Progenitor cell of endocrine pancreas (in vitro differentiated cells): ENCODE measurements around the gene HEATR5A. TPM values are rescaled to one million over a fixed set of nuclear protein-coding genes. Genes with fewer than 3 reads are reported as not detected.
"Not testable (repeated sequence)": the region's sequence is repeated elsewhere in the genome, so short reads cannot be mapped to it uniquely, and the experiment has no call there.

Experiments
- DNase-seq: peaks from one replicate; pipeline ENCODE4 v3.0.0; 2021; ENCODE audit warnings: low spot score; ENCODE audit not compliant: unreplicated experiment
- H3K27ac Mint-ChIP-seq: 2 replicates; pipeline ENCODE4 v1.8.0; 2021; ENCODE audit warnings: mild to moderate bottlenecking, moderate library complexity, mixed read lengths
- H3K27me3 Mint-ChIP-seq: 2 replicates; pipeline ENCODE4 v1.8.0; 2021; ENCODE audit warnings: mixed read lengths
- H3K36me3 Mint-ChIP-seq: 2 replicates; pipeline ENCODE4 v1.8.0; 2022; ENCODE audit warnings: mixed read lengths; ENCODE audit not compliant: insufficient read depth
- H3K4me1 Mint-ChIP-seq: 2 replicates; pipeline ENCODE4 v1.8.0; 2021; ENCODE audit warnings: low read depth, mixed read lengths
- H3K4me3 Mint-ChIP-seq: 2 replicates; pipeline ENCODE4 v1.8.0; 2021; ENCODE audit warnings: low read depth, mild to moderate bottlenecking, moderate library complexity, mixed read lengths
- H3K9me3 Mint-ChIP-seq: 2 replicates; pipeline ENCODE4 v1.8.0; 2021; ENCODE audit warnings: low read depth, mixed read lengths
- CTCF ChIP-seq: fragments of 200-600 bp; sonication (generic); IDR thresholded peaks from one replicate; pipeline ENCODE4 v1.5.0; 2021; ENCODE audit warnings: antibody characterized with exemption, mild to moderate bottlenecking; ENCODE audit not compliant: unreplicated experiment
- total RNA-seq: library from RNA; stranded (reverse); gene quantifications from 2 replicates; pipeline ENCODE4 v1.2.1, GENCODE V29; 2021

Gene HEATR5A
- total RNA-seq, 1 donor from 2014 or later, result 28.3 TPM

- no peak for DNase-seq
- Mint-ChIP-seq H3K4me1 (peaks cover 4% of the 10 kb centered on the region), H3K9me3 (no peaks in the 10 kb centered on the region), H3K27me3 (no peaks in the 10 kb centered on the region), H3K4me3 (no peak overlapping the region), H3K36me3 (peaks cover 9% of the 10 kb centered on the region), H3K27ac (no peak overlapping the region)
- TF ChIP-seq CTCF, result no peak
Observed at GRCh38 chr14:31377433-31377832, 42.9 kb downstream of the HEATR5A start.

- Mint-ChIP-seq H3K27me3 (no peaks in the 10 kb centered on the region), H3K9me3 (no peaks in the 10 kb centered on the region), H3K4me3 (no peak overlapping the region), H3K36me3 (peaks cover 7% of the 10 kb centered on the region), H3K27ac (no peak overlapping the region), H3K4me1 (no peaks in the 10 kb centered on the region)
- TF ChIP-seq CTCF, result no peak
- DNase-seq, result no peak
Observed at GRCh38 chr14:31371646-31372045, 48.7 kb downstream of the HEATR5A start.

- H3K36me3 Mint-ChIP-seq, result peaks cover 2% of the 10 kb centered on the region
- H3K27me3 Mint-ChIP-seq, result no peaks in the 10 kb centered on the region
- no peaks in the 10 kb centered on the region for H3K4me1 Mint-ChIP-seq
- H3K27ac Mint-ChIP-seq, result no peak overlapping the region
- H3K9me3 Mint-ChIP-seq, result no peaks in the 10 kb centered on the region
- H3K4me3 Mint-ChIP-seq, result no peak overlapping the region
- no peak for TF ChIP-seq CTCF
- DNase-seq, result no peak
Observed at GRCh38 chr14:31363331-31364073, 56.8 kb downstream of the HEATR5A start.

GRCh38 chr14:31362746-31363145, 57.6 kb downstream of the HEATR5A start:
- peaks cover 2% of the 10 kb centered on the region for H3K36me3 Mint-ChIP-seq
- TF ChIP-seq CTCF, result no peak
- no peak overlapping the region for H3K4me3 Mint-ChIP-seq
- no peaks in the 10 kb centered on the region for H3K27me3 Mint-ChIP-seq
- DNase-seq, result no peak
- no peak overlapping the region for H3K27ac Mint-ChIP-seq
- no peaks in the 10 kb centered on the region for H3K4me1 Mint-ChIP-seq
- no peaks in the 10 kb centered on the region for H3K9me3 Mint-ChIP-seq

GRCh38 chr14:31361761-31362160, 58.6 kb downstream of the HEATR5A start:
- not testable (repeated sequence) for H3K9me3 Mint-ChIP-seq, H3K36me3 Mint-ChIP-seq, H3K4me3 Mint-ChIP-seq, H3K27me3 Mint-ChIP-seq, H3K27ac Mint-ChIP-seq, H3K4me1 Mint-ChIP-seq, DNase-seq
